Muscle layer of duodenum (tissue), 2 donors: ENCODE data around the gene TC2N.

Experiments used
- H3K27ac ChIP-seq: one replicate; pipeline ENCODE4 v1.7.0; 2013; ENCODE audit warnings: mild to moderate bottlenecking, low read length
- H3K27me3 ChIP-seq: one replicate; pipeline ENCODE4 v1.7.0; 2013; ENCODE audit warnings: low read depth, mild to moderate bottlenecking, control low read depth, low read length
- H3K36me3 ChIP-seq, 2 donors: one replicate each; pipeline ENCODE4 v1.7.0; 2013; ENCODE audit warnings: low read length in 2 of 2, control low read depth in 1 of 2, mild to moderate bottlenecking in 1 of 2; ENCODE audit not compliant: insufficient read depth in 2 of 2, control insufficient read depth in 1 of 2
- H3K4me1 ChIP-seq, 2 donors: one replicate each; pipeline ENCODE4 v1.7.0; 2013; ENCODE audit warnings: low read length in 2 of 2, mild to moderate bottlenecking in 2 of 2, control low read depth in 1 of 2, moderate library complexity in 1 of 2; ENCODE audit not compliant: insufficient read depth in 2 of 2, control insufficient read depth in 1 of 2
- H3K4me3 ChIP-seq, 2 donors: one replicate each; pipeline ENCODE4 v1.7.0; 2013; ENCODE audit warnings: low read length in 2 of 2, low read depth in 1 of 2, mild to moderate bottlenecking in 1 of 2
- H3K9me3 ChIP-seq, 2 donors: one replicate each; pipeline ENCODE4 v1.7.0; 2013; ENCODE audit warnings: low read length in 2 of 2, control low read depth in 1 of 2, mild to moderate bottlenecking in 1 of 2; ENCODE audit not compliant: control insufficient read depth in 1 of 2
- donor health status: healthy.

Gene TC2N

GRCh38 chr14:91844029-91844428 lies 23.3 kb downstream of the TC2N start:
- H3K27me3 ChIP-seq = no peaks in the 10 kb centered on the region
- H3K36me3 ChIP-seq = no peaks in the 10 kb centered on the region
- no peaks in the 10 kb centered on the region for H3K4me1 ChIP-seq
- H3K9me3 ChIP-seq = no peaks in the 10 kb centered on the region
- no peak overlapping the region for H3K4me3 ChIP-seq
- H3K27ac ChIP-seq = no peak overlapping the region

DNA sequence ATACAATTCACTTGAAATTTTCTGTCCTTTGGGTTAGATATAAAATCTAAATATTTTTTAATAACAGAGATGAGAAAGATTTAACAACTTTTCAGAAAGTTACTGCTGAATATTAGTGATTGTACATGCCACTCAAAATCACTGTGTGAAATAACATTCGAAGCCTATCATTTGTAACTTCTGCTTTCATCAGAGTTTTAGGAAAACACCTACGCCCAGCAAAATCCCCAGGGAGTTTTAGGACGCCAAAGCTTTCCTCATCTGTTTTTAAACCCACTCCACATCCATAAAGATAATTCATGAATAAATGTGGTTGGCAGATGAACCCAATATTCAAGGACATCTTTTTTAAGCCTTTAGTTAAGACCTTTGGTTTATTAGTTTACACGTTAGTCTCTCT lies 23.9 kb downstream of the TC2N start:
- no peaks in the 10 kb centered on the region for H3K27me3 ChIP-seq
- H3K27ac ChIP-seq = no peak overlapping the region
- no peaks in the 10 kb centered on the region for H3K9me3 ChIP-seq
- no peaks in the 10 kb centered on the region for H3K4me1 ChIP-seq
- no peaks in the 10 kb centered on the region for H3K36me3 ChIP-seq
- H3K4me3 ChIP-seq = no peak overlapping the region

GRCh38 chr14:91841065-91841464 lies 26.3 kb downstream of the TC2N start:
- Histone ChIP-seq H3K9me3 (no peaks in the 10 kb centered on the region), H3K27me3 (no peaks in the 10 kb centered on the region), H3K36me3 (no peaks in the 10 kb centered on the region), H3K4me1 (peaks cover 0 to 9% of the 10 kb centered on the region in 2 donors), H3K4me3 (no peak overlapping the region), H3K27ac (no peak overlapping the region)

GRCh38 chr14:91839749-91840148 lies 27.6 kb downstream of the TC2N start:
- no peaks in the 10 kb centered on the region for H3K27me3 ChIP-seq
- no peaks in the 10 kb centered on the region for H3K36me3 ChIP-seq
- peaks cover 0 to 9% of the 10 kb centered on the region in 2 donors for H3K4me1 ChIP-seq
- H3K4me3 ChIP-seq = no peak overlapping the region
- H3K9me3 ChIP-seq = no peaks in the 10 kb centered on the region
- H3K27ac ChIP-seq = no peak overlapping the region

DNA sequence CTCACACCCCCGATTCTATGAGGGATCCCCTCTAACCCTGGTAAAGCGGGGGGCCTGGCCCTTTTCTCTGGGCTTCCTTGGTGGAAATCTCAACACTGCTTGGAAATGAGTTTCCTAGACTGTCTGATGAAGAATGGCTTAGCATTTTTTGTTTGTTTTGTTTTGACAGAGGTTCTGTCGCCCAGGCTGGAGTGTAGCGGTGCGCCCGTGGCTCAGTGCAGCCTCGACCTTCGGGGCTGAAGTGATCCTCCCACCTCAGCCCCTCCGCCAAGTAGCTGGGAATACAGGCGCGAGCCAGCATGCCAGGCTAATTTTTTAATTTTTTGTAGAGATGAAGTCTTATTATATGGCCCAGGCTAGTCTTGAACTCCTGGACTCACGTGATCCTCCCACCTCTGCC lies 30.3 kb downstream of the TC2N start:
- H3K9me3 ChIP-seq = no peaks in the 10 kb centered on the region
- H3K4me3 ChIP-seq = peak overlapping the region; percentile 53 to 72
- H3K36me3 ChIP-seq = no peaks in the 10 kb centered on the region
- H3K4me1 ChIP-seq = peaks cover 0 to 9% of the 10 kb centered on the region in 2 donors
- H3K27me3 ChIP-seq = no peaks in the 10 kb centered on the region
- H3K27ac ChIP-seq = peak overlapping the region; percentile 67

- Histone ChIP-seq H3K27me3 (no peaks in the 10 kb centered on the region), H3K4me1 (peaks cover 0 to 9% of the 10 kb centered on the region in 2 donors), H3K27ac (peak overlapping the region; percentile 67)
Measured at GRCh38 chr14:91835920-91836843, 31.2 kb downstream of the TC2N start.

GRCh38 chr14:91835197-91835919 lies 32.0 kb downstream of the TC2N start:
- Histone ChIP-seq H3K4me1 (peaks cover 0 to 9% of the 10 kb centered on the region in 2 donors), H3K27me3 (no peaks in the 10 kb centered on the region), H3K27ac (peak overlapping the region; percentile 27), H3K9me3 (no peaks in the 10 kb centered on the region), H3K36me3 (no peaks in the 10 kb centered on the region), H3K4me3 (peak overlapping the region; percentile 52 to 72)

More at GRCh38 chr14:91835920-91836843, 31.2 kb downstream of the TC2N start:
- no peaks in the 10 kb centered on the region for H3K36me3 ChIP-seq
- peak overlapping the region; percentile 53 to 72 for H3K4me3 ChIP-seq
- no peaks in the 10 kb centered on the region for H3K9me3 ChIP-seq

DNA sequence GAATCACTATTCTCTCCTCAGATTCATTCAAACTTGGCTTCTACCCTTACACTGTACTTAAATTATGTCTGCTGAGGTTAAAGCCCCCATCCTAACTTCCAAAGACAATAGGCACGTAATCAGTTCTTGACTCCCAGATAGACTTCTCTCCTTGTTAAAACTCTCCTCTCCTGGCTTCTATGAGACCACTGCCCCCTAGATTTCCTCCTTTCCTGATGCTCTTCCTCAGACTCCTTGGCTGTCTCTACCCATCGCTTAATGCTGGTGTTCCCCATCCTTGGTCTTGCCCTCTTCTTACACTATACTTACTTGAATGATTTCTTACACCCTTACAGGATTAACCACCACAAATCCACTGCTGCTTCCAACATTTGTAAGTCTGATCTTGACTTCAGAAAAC lies 32.8 kb downstream of the TC2N start:
- no peaks in the 10 kb centered on the region for H3K9me3 ChIP-seq
- H3K4me3 ChIP-seq = peak overlapping the region in 1 of 2 donors; percentile 52
- no peaks in the 10 kb centered on the region for H3K27me3 ChIP-seq
- peak overlapping the region; percentile 18 for H3K27ac ChIP-seq
- no peaks in the 10 kb centered on the region for H3K36me3 ChIP-seq
- peaks cover 0 to 9% of the 10 kb centered on the region in 2 donors for H3K4me1 ChIP-seq

DNA sequence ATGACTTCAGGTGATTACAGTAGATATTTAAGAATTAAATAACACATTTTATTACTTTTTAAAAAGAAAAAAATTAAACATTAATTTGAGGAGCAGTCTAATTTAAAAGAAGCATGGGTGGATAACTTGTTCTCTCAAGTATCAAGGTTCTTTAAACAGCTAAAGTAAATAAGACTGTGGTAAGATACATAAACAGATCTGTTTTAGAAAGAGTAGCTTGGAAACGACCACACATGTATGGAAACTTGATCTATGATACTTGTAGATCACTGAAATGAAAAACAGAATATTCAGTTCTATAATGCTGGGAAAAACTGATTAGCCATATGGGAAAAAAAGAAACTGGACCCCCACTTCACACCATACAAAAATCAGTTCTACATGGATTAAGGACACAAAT lies 36.0 kb downstream of the TC2N start:
- Histone ChIP-seq H3K9me3 (no peaks in the 10 kb centered on the region), H3K4me1 (no peaks in the 10 kb centered on the region), H3K27ac (no peak overlapping the region)

GRCh38 chr14:91830777-91831176 lies 36.6 kb downstream of the TC2N start:
- Histone ChIP-seq H3K27ac (no peak overlapping the region), H3K4me3 (no peak overlapping the region), H3K36me3 (no peaks in the 10 kb centered on the region), H3K9me3 (no peaks in the 10 kb centered on the region), H3K27me3 (no peaks in the 10 kb centered on the region), H3K4me1 (no peaks in the 10 kb centered on the region)

More for the DNA sequence above, 36.0 kb downstream of the TC2N start:
- Histone ChIP-seq H3K27me3 (no peaks in the 10 kb centered on the region), H3K4me3 (no peak overlapping the region), H3K36me3 (no peaks in the 10 kb centered on the region)

GRCh38 chr14:91829511-91829910 lies 37.8 kb downstream of the TC2N start:
- H3K9me3 ChIP-seq = no peaks in the 10 kb centered on the region
- H3K27ac ChIP-seq = no peak overlapping the region
- no peaks in the 10 kb centered on the region for H3K36me3 ChIP-seq
- H3K4me3 ChIP-seq = no peak overlapping the region
- H3K4me1 ChIP-seq = no peaks in the 10 kb centered on the region
- no peaks in the 10 kb centered on the region for H3K27me3 ChIP-seq
